Measurements from ENCODE around the gene TMSB4X.
"Not testable (repeated sequence)": the region's sequence is repeated elsewhere in the genome, so short reads cannot be mapped to it uniquely, and the experiment has no call there.

TMSB4X gene

GRCh38 chrX:12974796-12975669 is at the start of gene TMSB4X:
TSS of gene TMSB4X (plus strand) at chrX:12975110.
- DNase-seq (ENCODE audit: extremely low spot score) = peak; percentile 63
- ChIA-PET CTCF (interaction anchor here (1.0 to 5.6 kb wide), 4 partner anchors 17 to 117 kb away, joined by 3 to 28 read pairs (median 7); no protein-coding TSS in a partner anchor), POLR2A (interaction anchor here (0.5 to 5.5 kb wide), 12 partner anchors 10 to 178 kb away, joined by 3 to 35 read pairs (median 4); no protein-coding TSS in a partner anchor)
- TF ChIP-seq CTCF (IDR thresholded peaks at IDR 0.05; ENCODE audit: control extremely low read depth, extremely low read depth, low read depth, missing control alignments) = no peak

GRCh38 chrX:12929701-12930100 is 45.2 kb upstream of the TMSB4X start:
- TF ChIP-seq CTCF (IDR thresholded peaks at IDR 0.05; ENCODE audit: control extremely low read depth, extremely low read depth, low read depth, missing control alignments) = no peak
- ChIA-PET POLR2A (no interaction called here), CTCF (interaction anchor here (2.0 kb wide), 1 partner anchor 17 kb away, joined by 13 read pairs; no protein-coding TSS in a partner anchor)
- DNase-seq (ENCODE audit: extremely low spot score) = no peak

GRCh38 chrX:12930150-12930549 is 44.8 kb upstream of the TMSB4X start:
- ChIA-PET CTCF (interaction anchor here (2.0 kb wide), 1 partner anchor 17 kb away, joined by 13 read pairs; no protein-coding TSS in a partner anchor), POLR2A (no interaction called here)
- TF ChIP-seq CTCF (IDR thresholded peaks at IDR 0.05; ENCODE audit: control extremely low read depth, extremely low read depth, low read depth, missing control alignments) = no peak
- DNase-seq (ENCODE audit: extremely low spot score) = no peak

- ChIA-PET CTCF (interaction anchor here (1.3 kb wide), 1 partner anchor 15 kb away, joined by 3 read pairs; no protein-coding TSS in a partner anchor), POLR2A (no interaction called here)
- no peak for TF ChIP-seq CTCF (IDR thresholded peaks at IDR 0.05; ENCODE audit: control extremely low read depth, extremely low read depth, low read depth, missing control alignments)
- DNase-seq (ENCODE audit: extremely low spot score) = no peak
Observed at GRCh38 chrX:12932244-12932643, 42.7 kb upstream of the TMSB4X start.

- no peak for DNase-seq (ENCODE audit: extremely low spot score)
- ChIA-PET CTCF (no interaction called here), POLR2A (no interaction called here)
- TF ChIP-seq CTCF (IDR thresholded peaks at IDR 0.05; ENCODE audit: control extremely low read depth, extremely low read depth, low read depth, missing control alignments) = no peak
Observed at GRCh38 chrX:12934850-12935249, 40.1 kb upstream of the TMSB4X start.

GRCh38 chrX:12936947-12937346 is 38.0 kb upstream of the TMSB4X start:
- ChIA-PET CTCF (no interaction called here), POLR2A (no interaction called here)
- no peak for TF ChIP-seq CTCF (IDR thresholded peaks at IDR 0.05; ENCODE audit: control extremely low read depth, extremely low read depth, low read depth, missing control alignments)
- no peak for DNase-seq (ENCODE audit: extremely low spot score)

GRCh38 chrX:12940471-12940870 is 34.4 kb upstream of the TMSB4X start:
- DNase-seq (ENCODE audit: extremely low spot score); CTCF ChIA-PET; POLR2A ChIA-PET: not testable (repeated sequence)

GRCh38 chrX:12943592-12943991 is 31.3 kb upstream of the TMSB4X start:
- CTCF ChIA-PET; POLR2A ChIA-PET; DNase-seq (ENCODE audit: extremely low spot score): not testable (repeated sequence)

GRCh38 chrX:12944452-12944851 is 30.5 kb upstream of the TMSB4X start:
- POLR2A ChIA-PET; DNase-seq (ENCODE audit: extremely low spot score); CTCF ChIA-PET: not testable (repeated sequence)

Data from GM10248 (cell line).